ENCODE results near the gene KDM3B. TPM values are rescaled to one million over a fixed set of nuclear protein-coding genes. Genes with fewer than 3 reads are reported as not detected.

Gene KDM3B
- total RNA-seq, 4 donors from 2014 or later = 60.8 to 101 (median 76.6) TPM

DNA sequence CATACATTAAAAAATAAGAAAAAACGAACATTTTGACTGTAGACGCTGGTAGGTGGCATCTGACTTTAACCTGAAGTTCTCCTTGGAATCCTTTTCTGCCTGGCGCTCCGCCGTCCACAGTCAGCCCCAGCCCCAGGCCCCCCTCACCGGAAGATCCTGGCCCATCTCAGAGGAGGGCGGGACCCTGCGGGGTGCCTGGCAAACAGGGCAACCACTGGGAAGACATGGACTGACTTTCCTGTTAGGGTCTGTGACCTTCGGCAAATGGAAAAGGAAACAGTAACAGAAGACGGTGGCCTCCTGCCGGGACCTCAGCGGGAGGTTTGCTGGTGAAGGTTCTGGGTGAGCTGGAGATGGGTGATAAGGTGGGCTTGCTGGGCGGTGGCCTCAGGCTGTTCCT, 101.1 kb downstream of the KDM3B start:
- no peak overlapping the region for H3K4me3 ChIP-seq
- DNase-seq = no peak
- peaks cover 0 to 13% (median 10%) of the 10 kb centered on the region in 4 donors for H3K4me1 ChIP-seq
- H3K36me3 ChIP-seq = no peaks in the 10 kb centered on the region
- WGBS, 2 donors (ENCODE audit: low coverage in 1 of 2) = 95 to 100% methylated on average over 1 to 13 of the region's 13 CpGs
- no peaks in the 10 kb centered on the region for H3K27me3 ChIP-seq
- in situ Hi-C loops (cut with MboI; ENCODE audit: low pct_ligation_motif_present in 1 of 4, low pct_unique_long_range_greater_than_20kb in 1 of 4, low sequenced_read_pairs in 3 of 4) (no loop called here), intact Hi-C loops (cut with DNase I; ENCODE audit: low total_unique reads) (no loop called here)
- no peak for TF ChIP-seq EP300 (IDR thresholded peaks at IDR 0.05; ENCODE audit: low read depth)
- no peak for TF ChIP-seq POLR2AphosphoS5 (IDR thresholded peaks at IDR 0.05)
- TF ChIP-seq, protein P1, sequence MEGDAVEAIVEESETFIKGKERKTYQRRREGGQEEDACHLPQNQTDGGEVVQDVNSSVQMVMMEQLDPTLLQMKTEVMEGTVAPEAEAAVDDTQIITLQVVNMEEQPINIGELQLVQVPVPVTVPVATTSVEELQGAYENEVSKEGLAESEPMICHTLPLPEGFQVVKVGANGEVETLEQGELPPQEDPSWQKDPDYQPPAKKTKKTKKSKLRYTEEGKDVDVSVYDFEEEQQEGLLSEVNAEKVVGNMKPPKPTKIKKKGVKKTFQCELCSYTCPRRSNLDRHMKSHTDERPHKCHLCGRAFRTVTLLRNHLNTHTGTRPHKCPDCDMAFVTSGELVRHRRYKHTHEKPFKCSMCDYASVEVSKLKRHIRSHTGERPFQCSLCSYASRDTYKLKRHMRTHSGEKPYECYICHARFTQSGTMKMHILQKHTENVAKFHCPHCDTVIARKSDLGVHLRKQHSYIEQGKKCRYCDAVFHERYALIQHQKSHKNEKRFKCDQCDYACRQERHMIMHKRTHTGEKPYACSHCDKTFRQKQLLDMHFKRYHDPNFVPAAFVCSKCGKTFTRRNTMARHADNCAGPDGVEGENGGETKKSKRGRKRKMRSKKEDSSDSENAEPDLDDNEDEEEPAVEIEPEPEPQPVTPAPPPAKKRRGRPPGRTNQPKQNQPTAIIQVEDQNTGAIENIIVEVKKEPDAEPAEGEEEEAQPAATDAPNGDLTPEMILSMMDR (IDR thresholded peaks at IDR 0.05) = no peak
- TF ChIP-seq POLR2A (IDR thresholded peaks at IDR 0.05) = no peak
- H3K27ac ChIP-seq = no peak overlapping the region
- H3K9me3 ChIP-seq = no peaks in the 10 kb centered on the region

DNA sequence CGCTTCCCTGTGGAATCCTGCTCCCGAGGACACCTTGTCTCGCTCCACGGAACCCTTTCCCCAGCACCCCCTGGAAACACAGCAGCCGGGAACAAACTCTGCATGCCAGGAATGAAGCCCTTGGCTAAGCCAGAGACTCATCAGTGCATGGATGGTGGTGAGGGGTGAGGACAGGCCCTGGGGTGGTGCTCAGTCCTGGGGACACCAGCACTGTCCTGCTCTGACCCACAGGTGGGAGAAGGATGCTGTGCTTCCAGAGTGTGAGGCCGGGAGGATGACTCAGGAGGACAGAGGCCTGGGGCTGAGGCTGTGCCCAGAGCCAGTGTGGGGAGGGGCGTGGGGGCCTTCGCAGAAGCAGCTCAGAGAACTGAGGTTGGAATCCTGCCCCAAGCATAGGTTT, 101.6 kb downstream of the KDM3B start:
- Histone ChIP-seq H3K36me3 (no peaks in the 10 kb centered on the region), H3K27ac (no peak overlapping the region), H3K4me1 (peaks cover 0 to 18% (median 12%) of the 10 kb centered on the region in 4 donors), H3K4me3 (no peak overlapping the region), H3K27me3 (no peaks in the 10 kb centered on the region), H3K9me3 (no peaks in the 10 kb centered on the region)
- no peak for DNase-seq
- in situ Hi-C loops (cut with MboI; ENCODE audit: low pct_ligation_motif_present in 1 of 4, low pct_unique_long_range_greater_than_20kb in 1 of 4, low sequenced_read_pairs in 3 of 4) = no loop called here
- intact Hi-C loops (cut with DNase I; ENCODE audit: low total_unique reads) = no loop called here
- 80% methylated on average over 8 of the region's 8 CpGs; no CpG with 5 or more reads in 1 of the 2 donors for WGBS, 2 donors (ENCODE audit: low coverage in 1 of 2)
- TF ChIP-seq EP300 (IDR thresholded peaks at IDR 0.05; ENCODE audit: low read depth) (no peak), POLR2A (IDR thresholded peaks at IDR 0.05) (no peak), POLR2AphosphoS5 (IDR thresholded peaks at IDR 0.05) (no peak)
- TF ChIP-seq, protein P1 (IDR thresholded peaks at IDR 0.05) = no peak

DNA sequence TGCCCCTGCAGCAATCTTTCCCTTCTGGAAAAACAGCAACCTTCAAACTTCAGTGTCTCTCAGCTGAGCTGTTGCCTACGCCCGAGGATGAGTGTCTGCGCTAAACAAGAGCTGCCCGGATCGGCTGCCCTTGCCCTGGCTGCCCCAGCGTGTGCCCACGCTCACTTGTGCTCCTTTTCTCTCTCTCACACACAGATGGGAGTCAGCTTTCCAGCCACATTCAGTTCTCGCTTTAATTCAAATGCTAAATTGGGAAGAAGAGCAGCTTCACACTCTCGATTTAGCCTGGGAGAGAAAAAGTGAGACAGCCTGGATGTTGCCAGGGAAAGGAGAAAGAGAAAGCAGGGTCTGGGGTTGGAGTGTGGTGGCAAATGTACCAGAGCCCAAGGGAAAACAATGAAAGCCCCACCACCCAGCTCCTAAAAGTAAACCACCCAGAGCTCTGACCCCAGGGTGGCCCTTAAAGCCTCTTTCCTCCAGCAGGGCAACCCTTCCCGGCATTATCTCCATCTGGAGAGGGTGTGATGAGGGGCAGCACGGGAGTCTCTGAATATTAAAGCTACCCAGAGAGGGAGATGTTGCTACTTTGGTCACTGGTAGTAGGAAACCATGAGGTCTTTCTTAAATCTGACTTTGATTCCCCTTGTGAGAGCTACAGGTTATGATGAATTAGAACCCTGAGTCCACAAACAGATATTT, 102.9 kb downstream of the KDM3B start:
- WGBS, 2 donors (ENCODE audit: low coverage in 1 of 2) = 74 to 93% methylated on average over 2 to 11 of the region's 11 CpGs
- H3K36me3 ChIP-seq = no peaks in the 10 kb centered on the region
- peaks cover 0 to 18% (median 3%) of the 10 kb centered on the region in 4 donors for H3K4me1 ChIP-seq
- intact Hi-C loops (cut with DNase I; ENCODE audit: low total_unique reads) = no loop called here
- no peak overlapping the region for H3K27ac ChIP-seq
- H3K27me3 ChIP-seq = no peaks in the 10 kb centered on the region
- no peaks in the 10 kb centered on the region for H3K9me3 ChIP-seq
- no peak for DNase-seq
- in situ Hi-C loops (cut with MboI; ENCODE audit: low pct_ligation_motif_present in 1 of 4, low pct_unique_long_range_greater_than_20kb in 1 of 4, low sequenced_read_pairs in 3 of 4) = loop anchor here in 1 of 4 donors (5.0 kb wide), 1 partner anchor 47 kb away; no protein-coding TSS in a partner anchor
- no peak overlapping the region for H3K4me3 ChIP-seq
- TF ChIP-seq, protein P1 (IDR thresholded peaks at IDR 0.05) = no peak
- TF ChIP-seq EP300 (IDR thresholded peaks at IDR 0.05; ENCODE audit: low read depth) (no peak), POLR2AphosphoS5 (IDR thresholded peaks at IDR 0.05) (no peak), POLR2A (IDR thresholded peaks at IDR 0.05) (no peak)

DNA sequence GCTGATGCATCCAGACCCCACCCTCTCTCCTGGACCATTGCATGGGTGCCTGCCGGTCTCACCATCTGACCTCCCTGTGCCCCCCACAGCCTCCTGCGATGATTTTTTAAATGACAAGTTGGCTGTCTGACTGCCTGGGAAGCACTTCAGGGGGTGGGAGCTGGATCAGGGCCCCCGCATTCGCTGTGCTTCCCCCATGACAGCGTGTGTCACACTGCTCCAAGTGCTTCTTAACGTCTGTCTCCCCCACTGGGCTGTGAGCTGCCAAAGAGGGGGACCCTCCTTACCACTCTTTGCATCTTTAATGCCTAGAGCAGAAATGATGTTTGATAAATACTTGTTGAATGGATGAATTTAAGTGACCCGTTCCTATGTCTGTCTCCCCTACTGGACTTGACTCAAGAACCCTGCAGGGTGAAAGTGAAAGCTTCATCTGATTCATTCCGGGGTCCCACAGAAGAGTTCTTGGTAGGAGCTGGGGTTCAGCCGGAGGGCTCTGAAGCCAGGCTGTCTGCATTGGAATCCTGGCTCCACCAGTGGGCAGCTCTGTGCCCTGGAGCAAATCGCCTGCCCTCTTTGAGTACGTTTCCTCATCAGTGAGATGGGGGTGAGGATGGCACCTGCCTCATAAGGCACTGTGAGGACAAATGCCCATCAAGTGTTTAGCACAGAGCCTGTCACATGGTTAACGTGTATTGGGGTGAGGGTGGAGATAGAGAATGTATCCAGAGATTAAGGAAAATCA, 105.2 kb downstream of the KDM3B start:
- DNase-seq = no peak
- 72 to 92% methylated on average over 5 to 12 of the region's 12 CpGs for WGBS, 2 donors (ENCODE audit: low coverage in 1 of 2)
- Histone ChIP-seq H3K27ac (no peak overlapping the region), H3K4me1 (peaks cover 0 to 18% (median 3%) of the 10 kb centered on the region in 4 donors), H3K9me3 (no peaks in the 10 kb centered on the region), H3K27me3 (no peaks in the 10 kb centered on the region), H3K36me3 (no peaks in the 10 kb centered on the region), H3K4me3 (no peak overlapping the region)
- intact Hi-C loops (cut with DNase I; ENCODE audit: low total_unique reads) = no loop called here
- TF ChIP-seq POLR2A (IDR thresholded peaks at IDR 0.05) (no peak), POLR2AphosphoS5 (IDR thresholded peaks at IDR 0.05) (no peak)
- in situ Hi-C loops (cut with MboI; ENCODE audit: low pct_ligation_motif_present in 1 of 4, low pct_unique_long_range_greater_than_20kb in 1 of 4, low sequenced_read_pairs in 3 of 4) = loop anchor here in 1 of 4 donors (5.0 kb wide), 1 partner anchor 45 kb away; no protein-coding TSS in a partner anchor

Data from transverse colon (tissue), 4 donors.